Panc1 (cell line): ENCODE measurements around the gene ZBED1.

Experiments used
- CTCF ChIP-seq: fragments of 450-650 bp; IDR thresholded peaks from 2 replicates; pipeline ENCODE4 v1.5.1; 2017; ENCODE audit warnings: mild to moderate bottlenecking
- POLR2AphosphoS5 ChIP-seq: IDR thresholded peaks from 2 replicates; pipeline ENCODE4 v1.6.1; 2012; ENCODE audit warnings: mild to moderate bottlenecking, low read depth, low read length, moderate library complexity
- REST ChIP-seq, 2 experiments: IDR thresholded peaks; 2 replicates each; pipeline ENCODE4 v1.6.1; 2011 to 2012; ENCODE audit warnings: low read depth in 2 of 2, control low read depth in 1 of 2, low read length in 1 of 2, mild to moderate bottlenecking in 1 of 2, moderate library complexity in 1 of 2; ENCODE audit not compliant: insufficient read depth in 1 of 2
- SIN3A ChIP-seq: IDR thresholded peaks from 2 replicates; pipeline ENCODE4 v1.6.1; 2012; ENCODE audit warnings: low read depth, mild to moderate bottlenecking, low read length, moderate library complexity, borderline replicate concordance; ENCODE audit not compliant: insufficient read depth

- no peak for TF ChIP-seq CTCF
- TF ChIP-seq POLR2AphosphoS5 = no peak
- no peak for TF ChIP-seq REST (IDR thresholded peaks at IDR 0.05; ENCODE audit: insufficient read depth in 1 of 2, low read depth in 2 of 2, low read length in 1 of 2)
- no peak for TF ChIP-seq SIN3A
Measured at GRCh38 chrX:2536141-2536540, 35.4 kb upstream of the ZBED1 start.
